HEK293T (cell line): ENCODE data around the gene GPR18.

ENCODE experiments used
- CTCF ChIA-PET: fragments of 350-600 bp; formaldehyde crosslinking; extraction: SDS; loops from one replicate; lab custom pipeline; 2021; ENCODE audit warnings: antibody characterized with exemption, inconsistent platforms; lab: Yijun Ruan, JAX
- POLR2A ChIA-PET: fragments of 350-600 bp; formaldehyde crosslinking; extraction: SDS; loops from one replicate; lab custom pipeline; 2020; ENCODE audit warnings: antibody characterized with exemption, inconsistent platforms; lab: Yijun Ruan, JAX
- DNase-seq: peaks from one replicate; pipeline ENCODE4 v3.0.0; 2012; ENCODE audit warnings: mixed read lengths; ENCODE audit errors: extremely low spot score
- ARNT ChIP-seq: fragments of 450-650 bp; IDR thresholded peaks from 2 replicates; pipeline ENCODE4 v1.6.1; 2017; ENCODE audit warnings: mild to moderate bottlenecking
- BHLHE40 ChIP-seq: fragments of 450-650 bp; IDR thresholded peaks from 2 replicates; pipeline ENCODE4 v1.6.1; 2016; ENCODE audit warnings: mild to moderate bottlenecking, moderate library complexity, borderline replicate concordance
- CTBP1 ChIP-seq: fragments of 450-650 bp; IDR thresholded peaks from 2 replicates; pipeline ENCODE4 v1.6.1; 2016; ENCODE audit warnings: borderline replicate concordance
- ELF4 ChIP-seq: fragments of 450-650 bp; IDR thresholded peaks from 2 replicates; pipeline ENCODE4 v1.6.1; 2017; ENCODE audit warnings: antibody characterized with exemption
- FOXA1 ChIP-seq: fragments of 450-650 bp; IDR thresholded peaks from 2 replicates; pipeline ENCODE4 v1.6.1; 2016; ENCODE audit warnings: mild to moderate bottlenecking
- FOXK2 ChIP-seq: fragments of 450-650 bp; IDR thresholded peaks from 2 replicates; pipeline ENCODE4 v1.6.1; 2016; ENCODE audit warnings: mild to moderate bottlenecking
- FOXM1 ChIP-seq: fragments of 450-650 bp; IDR thresholded peaks from 2 replicates; pipeline ENCODE4 v1.6.1; 2017; ENCODE audit warnings: mild to moderate bottlenecking, borderline replicate concordance
- HDGF ChIP-seq: fragments of 450-650 bp; IDR thresholded peaks from 2 replicates; pipeline ENCODE4 v1.6.1; 2017; ENCODE audit warnings: antibody characterized with exemption, borderline replicate concordance
- L3MBTL2 ChIP-seq: fragments of 450-650 bp; conservative IDR thresholded peaks from 2 replicates; pipeline ENCODE4 v1.6.1; 2016; ENCODE audit warnings: mild to moderate bottlenecking
- LEF1 ChIP-seq: fragments of 450-650 bp; IDR thresholded peaks from 2 replicates; pipeline ENCODE4 v1.6.1; 2017; ENCODE audit warnings: mild to moderate bottlenecking, borderline replicate concordance
- NFRKB ChIP-seq: fragments of 450-650 bp; IDR thresholded peaks from 2 replicates; pipeline ENCODE4 v1.6.1; 2016; ENCODE audit warnings: mild to moderate bottlenecking, moderate library complexity
- SP1 ChIP-seq: fragments of 450-650 bp; IDR thresholded peaks from 2 replicates; pipeline ENCODE4 v1.6.1; 2017
- SUZ12 ChIP-seq: fragments of 450-650 bp; IDR thresholded peaks from 2 replicates; pipeline ENCODE4 v1.6.1; 2016; ENCODE audit warnings: mild to moderate bottlenecking
- TARDBP ChIP-seq: fragments of 450-650 bp; IDR thresholded peaks from 2 replicates; pipeline ENCODE4 v1.6.1; 2016
- ZNF384 ChIP-seq: fragments of 450-650 bp; IDR thresholded peaks from 2 replicates; pipeline ENCODE4 v1.6.1; 2016
- TF ChIP-seq, protein P1 (sequence below): fragments of 450-650 bp; IDR thresholded peaks from 2 replicates; pipeline ENCODE4 v1.6.1; 2016

Gene GPR18

DNA sequence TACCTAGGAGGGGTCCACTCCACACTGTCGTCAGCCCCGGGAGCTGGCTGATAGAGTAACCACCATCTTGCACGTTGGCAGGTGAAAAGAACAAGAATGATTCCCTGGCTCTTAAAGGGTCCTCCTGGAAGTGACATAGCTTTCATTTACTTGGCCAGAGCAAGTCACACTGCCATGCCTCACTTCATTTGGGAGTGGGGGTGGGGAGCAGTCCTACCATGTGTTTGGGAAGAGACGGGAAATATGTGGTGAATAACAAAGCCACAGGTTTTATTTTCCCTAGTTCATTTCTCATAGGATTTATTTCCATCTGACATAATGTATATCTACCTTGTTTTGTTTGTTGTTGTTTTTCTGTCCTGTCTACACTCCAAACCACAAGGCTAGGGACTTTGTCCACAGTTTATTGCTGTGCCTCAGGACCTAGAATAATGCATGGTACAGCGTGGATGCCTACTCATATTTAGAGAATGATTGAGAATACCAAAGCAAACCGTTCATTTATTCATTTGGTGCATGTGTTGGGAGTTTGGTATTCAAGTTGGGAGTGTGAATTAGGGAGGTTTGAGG is 30.8 kb downstream of the GPR18 start:
- CTCF ChIA-PET, result no interaction called here

DNA sequence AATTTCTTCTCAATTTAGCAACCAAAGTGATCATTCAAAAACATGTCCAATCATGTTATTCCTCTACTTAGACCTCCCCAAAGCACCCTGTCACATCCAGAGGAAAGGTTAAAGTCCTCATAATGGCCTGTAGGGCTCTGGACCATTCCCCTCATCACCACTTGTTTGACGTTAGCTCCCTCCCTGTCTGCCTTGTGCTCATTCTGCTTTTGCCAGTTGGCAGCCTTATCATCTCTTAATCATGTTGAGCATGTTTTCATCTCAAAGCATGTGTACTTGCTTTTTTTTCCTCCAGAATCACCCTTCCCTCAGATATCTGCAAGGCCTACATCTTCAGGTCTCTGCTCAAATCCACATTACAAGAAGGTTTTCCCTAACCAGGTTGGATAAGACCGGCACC is 31.7 kb downstream of the GPR18 start:
- CTCF ChIA-PET, result no interaction called here
- POLR2A ChIA-PET, result no interaction called here
- no peak for TF ChIP-seq ARNT
- no peak for TF ChIP-seq NFRKB
- TF ChIP-seq ELF4, result no peak
- no peak for TF ChIP-seq SUZ12
- TF ChIP-seq, protein P1, sequence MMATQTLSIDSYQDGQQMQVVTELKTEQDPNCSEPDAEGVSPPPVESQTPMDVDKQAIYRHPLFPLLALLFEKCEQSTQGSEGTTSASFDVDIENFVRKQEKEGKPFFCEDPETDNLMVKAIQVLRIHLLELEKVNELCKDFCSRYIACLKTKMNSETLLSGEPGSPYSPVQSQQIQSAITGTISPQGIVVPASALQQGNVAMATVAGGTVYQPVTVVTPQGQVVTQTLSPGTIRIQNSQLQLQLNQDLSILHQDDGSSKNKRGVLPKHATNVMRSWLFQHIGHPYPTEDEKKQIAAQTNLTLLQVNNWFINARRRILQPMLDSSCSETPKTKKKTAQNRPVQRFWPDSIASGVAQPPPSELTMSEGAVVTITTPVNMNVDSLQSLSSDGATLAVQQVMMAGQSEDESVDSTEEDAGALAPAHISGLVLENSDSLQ, result no peak
- no peak for TF ChIP-seq HDGF
- TF ChIP-seq L3MBTL2, result no peak
- no peak for TF ChIP-seq TARDBP
- no peak for TF ChIP-seq FOXA1
- no peak for TF ChIP-seq CTBP1
- TF ChIP-seq FOXK2, result no peak
- no peak for DNase-seq

More for the DNA sequence above, 30.8 kb downstream of the GPR18 start:
- no peak for TF ChIP-seq FOXK2
- TF ChIP-seq L3MBTL2, result no peak
- no peak for TF ChIP-seq SP1
- TF ChIP-seq CTBP1, result no peak
- no peak for TF ChIP-seq TARDBP
- TF ChIP-seq SUZ12, result no peak
- POLR2A ChIA-PET, result interaction anchor here (0.6 to 1.7 kb wide), 2 partner anchors 20 to 27 kb away, joined by 3 to 9 read pairs; partner anchors contain the start of gene UBAC2
- no peak for DNase-seq

DNA sequence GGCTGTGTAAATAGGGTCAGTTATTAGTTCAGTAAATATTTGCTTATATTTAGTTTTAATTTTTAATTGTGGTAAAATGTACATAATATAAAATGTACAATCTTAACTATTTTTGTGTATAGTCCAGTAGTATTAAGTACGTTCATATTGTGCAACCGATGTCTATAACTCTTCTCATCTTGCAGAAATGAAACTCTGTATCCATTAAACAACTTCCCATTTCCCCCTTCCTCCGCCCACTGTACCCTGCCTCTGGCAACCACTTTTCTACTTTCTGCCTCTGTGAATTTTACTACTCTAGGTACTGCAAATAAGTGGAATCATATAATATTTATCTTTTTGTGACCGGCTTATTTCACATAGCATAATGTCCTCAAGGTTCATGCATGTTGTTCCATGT is 33.1 kb downstream of the GPR18 start:
- TF ChIP-seq, protein P1, result no peak
- no peak for TF ChIP-seq SUZ12
- TF ChIP-seq NFRKB, result no peak
- no peak for DNase-seq
- CTCF ChIA-PET, result no interaction called here
- POLR2A ChIA-PET, result no interaction called here

DNA sequence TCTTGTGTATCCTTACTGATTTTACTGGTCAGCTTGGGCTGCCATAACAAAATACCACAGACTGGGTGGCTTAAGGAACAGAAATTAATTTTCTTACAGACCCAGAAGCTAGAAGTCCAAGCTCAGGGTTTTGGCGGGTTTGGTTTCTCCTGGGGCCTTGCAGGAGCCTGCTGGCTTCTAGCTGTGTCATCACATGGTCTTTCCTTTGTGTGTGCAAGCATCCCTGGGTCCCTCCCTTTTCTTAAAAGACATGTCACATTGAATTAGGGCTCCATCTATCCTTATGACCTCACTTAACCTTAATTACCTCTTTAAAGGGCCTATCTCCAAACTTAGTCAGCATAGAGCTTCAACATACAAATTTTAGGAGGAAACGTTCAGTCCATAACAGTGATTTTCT is 34.2 kb downstream of the GPR18 start:
- CTCF ChIA-PET, result no interaction called here
- POLR2A ChIA-PET, result interaction anchor here (1.2 kb wide), 1 partner anchor 24 kb away, joined by 6 read pairs; the partner anchor contains the start of gene UBAC2
- DNase-seq, result no peak
- TF ChIP-seq ARNT, result no peak
- no peak for TF ChIP-seq CTBP1
- TF ChIP-seq ELF4, result no peak
- no peak for TF ChIP-seq ZNF384
- no peak for TF ChIP-seq HDGF
- no peak for TF ChIP-seq BHLHE40
- TF ChIP-seq LEF1, result no peak
- TF ChIP-seq SUZ12, result no peak
- no peak for TF ChIP-seq L3MBTL2
- TF ChIP-seq, protein P1, result no peak
- TF ChIP-seq NFRKB, result no peak
- TF ChIP-seq FOXA1, result no peak
- TF ChIP-seq TARDBP, result no peak
- TF ChIP-seq FOXK2, result no peak
- no peak for TF ChIP-seq SP1
- TF ChIP-seq FOXM1, result no peak

DNA sequence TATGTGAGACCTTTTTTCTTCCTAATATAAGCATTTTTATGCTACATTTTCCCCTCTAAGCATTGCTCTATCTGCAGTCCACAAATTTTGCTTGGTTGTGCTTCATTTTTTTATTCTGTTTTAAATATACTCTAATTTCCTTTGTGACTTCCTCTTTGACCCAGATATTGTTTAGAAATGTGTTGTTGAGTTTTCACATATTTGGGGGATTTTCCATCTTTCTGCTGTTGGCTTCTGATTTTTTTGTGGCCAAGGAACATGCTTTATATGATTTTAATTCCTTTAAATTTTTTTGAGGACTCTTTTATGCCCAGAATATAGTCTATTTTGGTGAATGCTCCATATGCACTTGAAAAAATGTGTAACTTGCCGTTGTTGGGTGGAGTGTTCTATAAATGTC is 34.6 kb downstream of the GPR18 start:
- ChIA-PET CTCF (no interaction called here), POLR2A (interaction anchor here (1.2 kb wide), 1 partner anchor 23 kb away, joined by 6 read pairs; the partner anchor contains the start of gene UBAC2)
- TF ChIP-seq ELF4 (no peak), HDGF (no peak), ZNF384 (no peak), BHLHE40 (no peak)
- TF ChIP-seq, protein P1, result 0 out of 2 replicates have a peak, but pooled peaks have one; percentile 13
- no peak for DNase-seq

DNA sequence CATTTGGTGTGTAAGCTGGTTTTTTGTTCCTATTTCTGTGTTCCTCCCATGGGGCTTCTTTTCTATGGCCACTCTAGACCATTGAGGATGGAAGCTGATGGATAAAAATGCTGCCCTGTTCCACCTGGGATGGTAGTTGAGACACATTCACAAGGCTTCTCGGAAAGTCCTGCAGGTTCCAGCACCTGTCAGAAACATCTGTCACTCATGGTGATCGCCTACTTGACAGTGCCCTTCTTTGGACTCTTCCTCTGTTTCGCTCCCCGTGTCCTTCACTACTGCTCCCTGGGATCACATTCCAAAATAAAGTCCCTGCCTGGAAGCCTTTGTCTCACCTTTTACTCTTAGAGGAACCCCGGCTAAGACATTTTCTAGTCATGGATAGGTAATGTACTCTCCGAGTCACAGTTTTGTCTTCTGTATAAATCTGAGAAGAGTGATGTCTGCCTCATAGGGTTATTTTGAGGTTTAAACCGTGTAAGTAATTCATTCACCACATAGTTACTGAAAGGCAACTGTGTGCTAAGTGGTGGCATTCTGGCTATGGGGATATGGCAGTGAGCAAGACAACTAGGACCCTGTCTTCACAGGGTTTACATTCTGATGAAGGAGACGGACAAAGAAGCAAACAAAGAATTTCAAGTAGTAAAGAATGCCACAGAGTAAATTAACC is 36.5 kb downstream of the GPR18 start:
- TF ChIP-seq, protein P1, result no peak
- TF ChIP-seq ARNT (no peak), ZNF384 (no peak), FOXA1 (no peak), L3MBTL2 (no peak), ELF4 (no peak), SUZ12 (no peak), SP1 (no peak), TARDBP (no peak), FOXK2 (no peak), HDGF (no peak), NFRKB (no peak), LEF1 (no peak), CTBP1 (no peak), FOXM1 (no peak), BHLHE40 (no peak)
- ChIA-PET POLR2A (no interaction called here), CTCF (no interaction called here)
- DNase-seq, result no peak
